ENCODE data around the gene GPN2. TPM values are rescaled to one million over a fixed set of nuclear protein-coding genes. Genes with fewer than 3 reads are reported as not detected.

The GPN2 gene
- total and polyA plus RNA-seq, 4 donors, result 13.7 to 25.6 (median 16.5) TPM

DNA sequence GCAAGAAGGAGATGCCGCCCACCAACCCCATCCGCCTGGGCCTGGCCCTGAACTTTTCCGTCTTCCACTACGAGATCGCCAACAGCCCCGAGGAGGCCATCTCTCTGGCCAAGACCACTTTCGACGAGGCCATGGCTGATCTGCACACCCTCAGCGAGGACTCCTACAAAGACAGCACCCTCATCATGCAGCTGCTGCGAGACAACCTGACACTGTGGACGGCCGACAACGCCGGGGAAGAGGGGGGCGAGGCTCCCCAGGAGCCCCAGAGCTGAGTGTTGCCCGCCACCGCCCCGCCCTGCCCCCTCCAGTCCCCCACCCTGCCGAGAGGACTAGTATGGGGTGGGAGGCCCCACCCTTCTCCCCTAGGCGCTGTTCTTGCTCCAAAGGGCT is 26.4 kb downstream of the GPN2 start:
- TF ChIP-seq, protein P1, sequence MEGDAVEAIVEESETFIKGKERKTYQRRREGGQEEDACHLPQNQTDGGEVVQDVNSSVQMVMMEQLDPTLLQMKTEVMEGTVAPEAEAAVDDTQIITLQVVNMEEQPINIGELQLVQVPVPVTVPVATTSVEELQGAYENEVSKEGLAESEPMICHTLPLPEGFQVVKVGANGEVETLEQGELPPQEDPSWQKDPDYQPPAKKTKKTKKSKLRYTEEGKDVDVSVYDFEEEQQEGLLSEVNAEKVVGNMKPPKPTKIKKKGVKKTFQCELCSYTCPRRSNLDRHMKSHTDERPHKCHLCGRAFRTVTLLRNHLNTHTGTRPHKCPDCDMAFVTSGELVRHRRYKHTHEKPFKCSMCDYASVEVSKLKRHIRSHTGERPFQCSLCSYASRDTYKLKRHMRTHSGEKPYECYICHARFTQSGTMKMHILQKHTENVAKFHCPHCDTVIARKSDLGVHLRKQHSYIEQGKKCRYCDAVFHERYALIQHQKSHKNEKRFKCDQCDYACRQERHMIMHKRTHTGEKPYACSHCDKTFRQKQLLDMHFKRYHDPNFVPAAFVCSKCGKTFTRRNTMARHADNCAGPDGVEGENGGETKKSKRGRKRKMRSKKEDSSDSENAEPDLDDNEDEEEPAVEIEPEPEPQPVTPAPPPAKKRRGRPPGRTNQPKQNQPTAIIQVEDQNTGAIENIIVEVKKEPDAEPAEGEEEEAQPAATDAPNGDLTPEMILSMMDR (IDR thresholded peaks at IDR 0.05; ENCODE audit: control extremely low read depth, extremely low read depth), result no peak
- no peaks in the 10 kb centered on the region for H3K27me3 ChIP-seq (ENCODE audit: control insufficient read depth in 3 of 3, insufficient read depth in 3 of 3, low read length in 2 of 3)
- H3K9ac ChIP-seq (ENCODE audit: insufficient read depth in 1 of 2, low read length in 2 of 2), result no peak overlapping the region
- H3K4me1 ChIP-seq (ENCODE audit: control insufficient read depth in 5 of 5, insufficient read depth in 5 of 5, low read length in 5 of 5), result peaks cover 0 to 12% (median 0%) of the 10 kb centered on the region in 5 donors
- H3K36me3 ChIP-seq (ENCODE audit: control insufficient read depth in 4 of 4, insufficient read depth in 4 of 4, low read length in 4 of 4), result no peaks in the 10 kb centered on the region
- DNase-seq (no peak), ATAC-seq (ENCODE audit: insufficient read depth, low FRiP score) (no peak)
- peak overlapping the region in 1 of 2 donors; percentile 82 for H3K27ac ChIP-seq (ENCODE audit: low read depth in 1 of 2, low read length in 1 of 2)
- peak overlapping the region; percentile 49 for H3K4me3 ChIP-seq
- WGBS, 2 donors, result 67 to 81% methylated on average over 20 of the region's 20 CpGs
- H3K9me3 ChIP-seq (ENCODE audit: control insufficient read depth in 4 of 4, insufficient read depth in 3 of 4, low read length in 3 of 4), result no peaks in the 10 kb centered on the region

- no peak within 1 kb of the TSS for H3K9ac ChIP-seq (ENCODE audit: insufficient read depth in 1 of 2, low read length in 2 of 2)
- H3K4me1 ChIP-seq (ENCODE audit: control insufficient read depth in 5 of 5, insufficient read depth in 5 of 5, low read length in 5 of 5), result peaks cover 0 to 12% (median 0%) of the 10 kb centered on the region in 5 donors
- peak within 1 kb of the TSS; percentile 49 for H3K4me3 ChIP-seq
- no peak for DNase-seq
- H3K36me3 ChIP-seq (ENCODE audit: control insufficient read depth in 4 of 4, insufficient read depth in 4 of 4, low read length in 4 of 4), result peaks cover 0 to 1% (median 0%) of the 10 kb centered on the region in 4 donors
- H3K9me3 ChIP-seq (ENCODE audit: control insufficient read depth in 4 of 4, insufficient read depth in 3 of 4, low read length in 3 of 4), result no peaks in the 10 kb centered on the region
- WGBS, 2 donors, result 71 to 90% methylated on average over 37 of the region's 37 CpGs
- TF ChIP-seq, protein P1 (IDR thresholded peaks at IDR 0.05; ENCODE audit: control extremely low read depth, extremely low read depth), result no peak
- ATAC-seq (ENCODE audit: insufficient read depth, low FRiP score), result peak; percentile 42
- no peaks in the 10 kb centered on the region for H3K27me3 ChIP-seq (ENCODE audit: control insufficient read depth in 3 of 3, insufficient read depth in 3 of 3, low read length in 2 of 3)
- H3K27ac ChIP-seq (ENCODE audit: low read depth in 1 of 2, low read length in 1 of 2), result peak within 1 kb of the TSS in 1 of 2 donors; percentile 82
Observed at GRCh38 chr1:26862781-26863684, 27.1 kb downstream of the GPN2 start, which contains the start of gene SFN. TSS of gene SFN (plus strand) at chr1:26863149. CDS start at chr1:26863213, 64 bp downstream.

GRCh38 chr1:26861889-26862378 is 28.1 kb downstream of the GPN2 start:
- DNase-seq, result no peak
- TF ChIP-seq, protein P1 (IDR thresholded peaks at IDR 0.05; ENCODE audit: control extremely low read depth, extremely low read depth), result no peak
- WGBS, 2 donors, result 68 to 85% methylated on average over 7 of the region's 7 CpGs
- Histone ChIP-seq H3K27ac (ENCODE audit: low read depth in 1 of 2, low read length in 1 of 2) (peak overlapping the region in 1 of 2 donors; percentile 78), H3K4me1 (ENCODE audit: control insufficient read depth in 5 of 5, insufficient read depth in 5 of 5, low read length in 5 of 5) (peaks cover 0 to 12% (median 0%) of the 10 kb centered on the region in 5 donors), H3K9me3 (ENCODE audit: control insufficient read depth in 4 of 4, insufficient read depth in 3 of 4, low read length in 3 of 4) (no peaks in the 10 kb centered on the region), H3K9ac (ENCODE audit: insufficient read depth in 1 of 2, low read length in 2 of 2) (no peak overlapping the region), H3K4me3 (no peak overlapping the region), H3K36me3 (ENCODE audit: control insufficient read depth in 4 of 4, insufficient read depth in 4 of 4, low read length in 4 of 4) (peaks cover 0 to 1% (median 0%) of the 10 kb centered on the region in 4 donors), H3K27me3 (ENCODE audit: control insufficient read depth in 3 of 3, insufficient read depth in 3 of 3, low read length in 2 of 3) (no peaks in the 10 kb centered on the region)
- no peak for ATAC-seq (ENCODE audit: insufficient read depth, low FRiP score)

Data from lung (tissue), 12 donors.